WTC11 (cell line): ENCODE measurements around the gene SLC23A2. TPM values are rescaled to one million over a fixed set of nuclear protein-coding genes. Genes with fewer than 3 reads are reported as not detected.

Source experiments
- ATAC-seq: fragments of 200-7000 bp; cut with Tn5 transposase; 2 replicates; pipeline ENCODE4 v1.10.0; 2021; ENCODE audit warnings: mild to moderate bottlenecking, moderate library complexity
- CTCF ChIA-PET: fragments of 300-600 bp; sonication (Branson Sonifier 250); formaldehyde crosslinking; loops from one replicate; lab custom pipeline; 2021; ENCODE audit warnings: antibody characterized with exemption; lab: Charles Lee
- POLR2A ChIA-PET: fragments of 350-600 bp; sonication (Branson Sonifier 250); formaldehyde crosslinking; loops from one replicate; lab custom pipeline; 2021; ENCODE audit warnings: antibody characterized with exemption; lab: Charles Lee
- DNase-seq: peaks from one replicate; pipeline ENCODE4 v3.0.0; 2021; ENCODE audit warnings: low spot score
- H3K27ac Mint-ChIP-seq: 2 replicates; pipeline ENCODE4 v1.8.0; 2021; ENCODE audit warnings: mixed read lengths
- H3K27me3 Mint-ChIP-seq: 2 replicates; pipeline ENCODE4 v1.8.0; 2021; ENCODE audit warnings: low read depth, mild to moderate bottlenecking, moderate library complexity, mixed read lengths
- H3K36me3 Mint-ChIP-seq: 2 replicates; pipeline ENCODE4 v1.8.0; 2021; ENCODE audit warnings: mixed read lengths
- H3K4me1 Mint-ChIP-seq: 2 replicates; pipeline ENCODE4 v1.8.0; 2022; ENCODE audit warnings: mixed read lengths
- H3K4me3 Mint-ChIP-seq: 2 replicates; pipeline ENCODE4 v1.8.0; 2021; ENCODE audit warnings: mild to moderate bottlenecking, moderate library complexity, mixed read lengths
- H3K9me3 Mint-ChIP-seq: 2 replicates; pipeline ENCODE4 v1.8.0; 2021; ENCODE audit warnings: mixed read lengths
- GRHL2 ChIP-seq: fragments of 250-450 bp; sonication (Bioruptor Pico); IDR thresholded peaks from 2 replicates; pipeline ENCODE4 v1.8.0; 2022; ENCODE audit warnings: mild to moderate bottlenecking, moderate library complexity; ENCODE audit not compliant: insufficient replicate concordance, severe bottlenecking
- GTF2I ChIP-seq: fragments of 250-450 bp; sonication (Bioruptor Pico); conservative IDR thresholded peaks from 2 replicates; pipeline ENCODE4 v1.4.0; 2021; ENCODE audit warnings: mild to moderate bottlenecking
- RELA ChIP-seq: sonication (generic); formaldehyde crosslinking; IDR thresholded peaks from 2 replicates; pipeline ENCODE4 v1.8.1; 2022; ENCODE audit warnings: missing genetic modification reagents, mild to moderate bottlenecking, borderline replicate concordance
- SP1 ChIP-seq: sonication (generic); formaldehyde crosslinking; conservative IDR thresholded peaks from 2 replicates; pipeline ENCODE4 v1.8.1; 2022; ENCODE audit warnings: missing genetic modification reagents
- TEAD4 ChIP-seq: sonication (generic); formaldehyde crosslinking; IDR thresholded peaks from 2 replicates; pipeline ENCODE4 v1.8.0; 2022; ENCODE audit warnings: mild to moderate bottlenecking, missing genetic modification reagents
- ZBTB21 ChIP-seq: sonication (generic); formaldehyde crosslinking; IDR thresholded peaks from 2 replicates; pipeline ENCODE4 v1.8.1; 2023; ENCODE audit warnings: mild to moderate bottlenecking, missing genetic modification reagents, borderline replicate concordance
- ZNF396 ChIP-seq: fragments of 250-450 bp; sonication (Bioruptor Pico); IDR thresholded peaks from 2 replicates; pipeline ENCODE4 v1.8.0; 2021; ENCODE audit warnings: mild to moderate bottlenecking, moderate library complexity, borderline replicate concordance
- ZNF423 ChIP-seq: fragments of 250-450 bp; sonication (Bioruptor Pico); IDR thresholded peaks from 2 replicates; pipeline ENCODE4 v2.1.2; 2022; ENCODE audit warnings: mild to moderate bottlenecking, moderate library complexity
- ZNF671 ChIP-seq: fragments of 250-450 bp; sonication (Bioruptor Pico); IDR thresholded peaks from 2 replicates; pipeline ENCODE4 v1.8.0; 2021; ENCODE audit warnings: mild to moderate bottlenecking
- total RNA-seq: library from RNA; stranded (reverse); gene quantifications from 3 replicates; pipeline ENCODE4 v1.2.3, GENCODE V29; 2021
- TF ChIP-seq, protein P1 (sequence below): sonication (generic); formaldehyde crosslinking; IDR thresholded peaks from 2 replicates; pipeline ENCODE4 v1.8.1; 2023; ENCODE audit warnings: mild to moderate bottlenecking, moderate library complexity, missing genetic modification reagents
- TF ChIP-seq, protein P2 (sequence below): sonication (generic); formaldehyde crosslinking; IDR thresholded peaks from 2 replicates; pipeline ENCODE4 v1.8.1; 2022; ENCODE audit warnings: low read depth, missing genetic modification reagents, borderline replicate concordance
- TF ChIP-seq, protein P3 (sequence below): sonication (generic); formaldehyde crosslinking; IDR thresholded peaks from 2 replicates; pipeline ENCODE4 v1.8.0; 2022; ENCODE audit warnings: missing genetic modification reagents
- TF ChIP-seq, protein P4 (sequence below): sonication (generic); formaldehyde crosslinking; IDR thresholded peaks from 2 replicates; pipeline ENCODE4 v1.8.0; 2022; ENCODE audit warnings: mild to moderate bottlenecking, missing genetic modification reagents
- TF ChIP-seq, protein P5 (sequence below): sonication (generic); formaldehyde crosslinking; IDR thresholded peaks from 2 replicates; pipeline ENCODE4 v1.8.0; 2023; ENCODE audit warnings: missing genetic modification reagents, mild to moderate bottlenecking, borderline replicate concordance
- TF ChIP-seq, protein P6 (sequence below): sonication (generic); formaldehyde crosslinking; conservative IDR thresholded peaks from 2 replicates; pipeline ENCODE4 v1.8.1; 2023; ENCODE audit warnings: mild to moderate bottlenecking, low read depth, missing genetic modification reagents, moderate library complexity
- TF ChIP-seq, protein P7 (sequence below): fragments of 250-450 bp; sonication (Bioruptor Pico); IDR thresholded peaks from 2 replicates; pipeline ENCODE4 v1.9.0; 2021; ENCODE audit warnings: mild to moderate bottlenecking, borderline replicate concordance
- TF ChIP-seq, protein P8 (sequence below): fragments of 250-450 bp; sonication (Bioruptor Pico); IDR thresholded peaks from 2 replicates; pipeline ENCODE4 v1.9.0; 2021; ENCODE audit warnings: mild to moderate bottlenecking

The SLC23A2 gene
- total RNA-seq, 1 experiment from 2014 or later: 14.5 TPM

DNA sequence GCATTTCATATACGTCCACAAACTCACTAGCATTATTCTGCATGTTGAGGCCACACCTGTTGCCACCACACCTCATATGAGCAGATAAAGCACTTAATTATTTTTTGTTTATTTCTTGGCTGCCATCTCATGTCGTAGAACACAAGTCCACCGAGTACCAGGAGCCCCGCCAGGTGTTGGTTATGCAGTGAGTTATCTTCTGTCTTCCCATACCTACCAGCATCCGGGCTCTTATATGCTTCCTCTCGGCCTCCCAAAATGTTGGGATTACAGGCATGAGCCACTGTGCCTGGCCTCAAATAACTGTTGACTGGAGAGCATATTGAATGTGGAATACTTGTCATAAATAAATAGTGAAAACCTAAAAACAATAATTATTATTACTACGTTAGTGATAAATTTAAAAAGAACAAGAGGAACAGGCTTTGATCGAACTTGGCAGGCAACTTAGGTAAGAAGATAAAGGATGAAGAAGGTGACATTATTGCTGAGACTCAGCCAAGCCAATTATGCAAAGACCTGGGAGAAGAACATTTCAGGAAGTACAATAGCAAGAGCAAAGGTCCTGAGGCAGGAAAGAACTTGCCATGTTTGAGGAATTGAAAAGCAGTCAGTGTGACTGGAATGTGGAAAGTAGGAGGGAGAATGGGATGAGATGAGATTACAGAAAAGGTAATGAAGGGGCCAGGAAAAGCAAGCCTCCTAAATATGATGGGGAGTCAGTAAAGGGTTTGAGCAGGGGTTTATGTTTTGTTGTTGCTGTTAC is 12.6 kb upstream of the SLC23A2 start:
- ChIA-PET POLR2A (no interaction called here), CTCF (no interaction called here)
- no peak overlapping the region for H3K27ac Mint-ChIP-seq
- H3K4me3 Mint-ChIP-seq: no peak overlapping the region
- ATAC-seq: no peak
- H3K9me3 Mint-ChIP-seq: no peaks in the 10 kb centered on the region
- no peak for DNase-seq
- H3K4me1 Mint-ChIP-seq: no peaks in the 10 kb centered on the region
- H3K27me3 Mint-ChIP-seq: no peaks in the 10 kb centered on the region; the same call in 1 of the 2 replicates
- H3K36me3 Mint-ChIP-seq: no peaks in the 10 kb centered on the region
- TF ChIP-seq, protein P1, sequence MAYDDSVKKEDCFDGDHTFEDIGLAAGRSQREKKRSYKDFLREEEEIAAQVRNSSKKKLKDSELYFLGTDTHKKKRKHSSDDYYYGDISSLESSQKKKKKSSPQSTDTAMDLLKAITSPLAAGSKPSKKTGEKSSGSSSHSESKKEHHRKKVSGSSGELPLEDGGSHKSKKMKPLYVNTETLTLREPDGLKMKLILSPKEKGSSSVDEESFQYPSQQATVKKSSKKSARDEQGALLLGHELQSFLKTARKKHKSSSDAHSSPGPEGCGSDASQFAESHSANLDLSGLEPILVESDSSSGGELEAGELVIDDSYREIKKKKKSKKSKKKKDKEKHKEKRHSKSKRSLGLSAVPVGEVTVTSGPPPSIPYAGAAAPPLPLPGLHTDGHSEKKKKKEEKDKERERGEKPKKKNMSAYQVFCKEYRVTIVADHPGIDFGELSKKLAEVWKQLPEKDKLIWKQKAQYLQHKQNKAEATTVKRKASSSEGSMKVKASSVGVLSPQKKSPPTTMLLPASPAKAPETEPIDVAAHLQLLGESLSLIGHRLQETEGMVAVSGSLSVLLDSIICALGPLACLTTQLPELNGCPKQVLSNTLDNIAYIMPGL (CRISPR knock-in tag): no peak
- TF ChIP-seq ZNF671 (CRISPR knock-in tag) (no peak), GRHL2 (no peak), SP1 (CRISPR knock-in tag) (no peak), GTF2I (CRISPR knock-in tag) (no peak), ZNF396 (CRISPR knock-in tag) (no peak), ZNF423 (CRISPR knock-in tag) (no peak), TEAD4 (no peak), RELA (CRISPR knock-in tag) (no peak), ZBTB21 (CRISPR knock-in tag) (no peak)
- TF ChIP-seq, protein P2, sequence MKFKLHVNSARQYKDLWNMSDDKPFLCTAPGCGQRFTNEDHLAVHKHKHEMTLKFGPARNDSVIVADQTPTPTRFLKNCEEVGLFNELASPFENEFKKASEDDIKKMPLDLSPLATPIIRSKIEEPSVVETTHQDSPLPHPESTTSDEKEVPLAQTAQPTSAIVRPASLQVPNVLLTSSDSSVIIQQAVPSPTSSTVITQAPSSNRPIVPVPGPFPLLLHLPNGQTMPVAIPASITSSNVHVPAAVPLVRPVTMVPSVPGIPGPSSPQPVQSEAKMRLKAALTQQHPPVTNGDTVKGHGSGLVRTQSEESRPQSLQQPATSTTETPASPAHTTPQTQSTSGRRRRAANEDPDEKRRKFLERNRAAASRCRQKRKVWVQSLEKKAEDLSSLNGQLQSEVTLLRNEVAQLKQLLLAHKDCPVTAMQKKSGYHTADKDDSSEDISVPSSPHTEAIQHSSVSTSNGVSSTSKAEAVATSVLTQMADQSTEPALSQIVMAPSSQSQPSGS: no peak
- TF ChIP-seq, protein P3, sequence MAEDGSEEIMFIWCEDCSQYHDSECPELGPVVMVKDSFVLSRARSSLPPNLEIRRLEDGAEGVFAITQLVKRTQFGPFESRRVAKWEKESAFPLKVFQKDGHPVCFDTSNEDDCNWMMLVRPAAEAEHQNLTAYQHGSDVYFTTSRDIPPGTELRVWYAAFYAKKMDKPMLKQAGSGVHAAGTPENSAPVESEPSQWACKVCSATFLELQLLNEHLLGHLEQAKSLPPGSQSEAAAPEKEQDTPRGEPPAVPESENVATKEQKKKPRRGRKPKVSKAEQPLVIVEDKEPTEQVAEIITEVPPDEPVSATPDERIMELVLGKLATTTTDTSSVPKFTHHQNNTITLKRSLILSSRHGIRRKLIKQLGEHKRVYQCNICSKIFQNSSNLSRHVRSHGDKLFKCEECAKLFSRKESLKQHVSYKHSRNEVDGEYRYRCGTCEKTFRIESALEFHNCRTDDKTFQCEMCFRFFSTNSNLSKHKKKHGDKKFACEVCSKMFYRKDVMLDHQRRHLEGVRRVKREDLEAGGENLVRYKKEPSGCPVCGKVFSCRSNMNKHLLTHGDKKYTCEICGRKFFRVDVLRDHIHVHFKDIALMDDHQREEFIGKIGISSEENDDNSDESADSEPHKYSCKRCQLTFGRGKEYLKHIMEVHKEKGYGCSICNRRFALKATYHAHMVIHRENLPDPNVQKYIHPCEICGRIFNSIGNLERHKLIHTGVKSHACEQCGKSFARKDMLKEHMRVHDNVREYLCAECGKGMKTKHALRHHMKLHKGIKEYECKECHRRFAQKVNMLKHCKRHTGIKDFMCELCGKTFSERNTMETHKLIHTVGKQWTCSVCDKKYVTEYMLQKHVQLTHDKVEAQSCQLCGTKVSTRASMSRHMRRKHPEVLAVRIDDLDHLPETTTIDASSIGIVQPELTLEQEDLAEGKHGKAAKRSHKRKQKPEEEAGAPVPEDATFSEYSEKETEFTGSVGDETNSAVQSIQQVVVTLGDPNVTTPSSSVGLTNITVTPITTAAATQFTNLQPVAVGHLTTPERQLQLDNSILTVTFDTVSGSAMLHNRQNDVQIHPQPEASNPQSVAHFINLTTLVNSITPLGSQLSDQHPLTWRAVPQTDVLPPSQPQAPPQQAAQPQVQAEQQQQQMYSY (CRISPR knock-in tag): no peak
- TF ChIP-seq, protein P4, sequence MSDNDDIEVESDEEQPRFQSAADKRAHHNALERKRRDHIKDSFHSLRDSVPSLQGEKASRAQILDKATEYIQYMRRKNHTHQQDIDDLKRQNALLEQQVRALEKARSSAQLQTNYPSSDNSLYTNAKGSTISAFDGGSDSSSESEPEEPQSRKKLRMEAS (CRISPR knock-in tag): no peak
- TF ChIP-seq, protein P5, sequence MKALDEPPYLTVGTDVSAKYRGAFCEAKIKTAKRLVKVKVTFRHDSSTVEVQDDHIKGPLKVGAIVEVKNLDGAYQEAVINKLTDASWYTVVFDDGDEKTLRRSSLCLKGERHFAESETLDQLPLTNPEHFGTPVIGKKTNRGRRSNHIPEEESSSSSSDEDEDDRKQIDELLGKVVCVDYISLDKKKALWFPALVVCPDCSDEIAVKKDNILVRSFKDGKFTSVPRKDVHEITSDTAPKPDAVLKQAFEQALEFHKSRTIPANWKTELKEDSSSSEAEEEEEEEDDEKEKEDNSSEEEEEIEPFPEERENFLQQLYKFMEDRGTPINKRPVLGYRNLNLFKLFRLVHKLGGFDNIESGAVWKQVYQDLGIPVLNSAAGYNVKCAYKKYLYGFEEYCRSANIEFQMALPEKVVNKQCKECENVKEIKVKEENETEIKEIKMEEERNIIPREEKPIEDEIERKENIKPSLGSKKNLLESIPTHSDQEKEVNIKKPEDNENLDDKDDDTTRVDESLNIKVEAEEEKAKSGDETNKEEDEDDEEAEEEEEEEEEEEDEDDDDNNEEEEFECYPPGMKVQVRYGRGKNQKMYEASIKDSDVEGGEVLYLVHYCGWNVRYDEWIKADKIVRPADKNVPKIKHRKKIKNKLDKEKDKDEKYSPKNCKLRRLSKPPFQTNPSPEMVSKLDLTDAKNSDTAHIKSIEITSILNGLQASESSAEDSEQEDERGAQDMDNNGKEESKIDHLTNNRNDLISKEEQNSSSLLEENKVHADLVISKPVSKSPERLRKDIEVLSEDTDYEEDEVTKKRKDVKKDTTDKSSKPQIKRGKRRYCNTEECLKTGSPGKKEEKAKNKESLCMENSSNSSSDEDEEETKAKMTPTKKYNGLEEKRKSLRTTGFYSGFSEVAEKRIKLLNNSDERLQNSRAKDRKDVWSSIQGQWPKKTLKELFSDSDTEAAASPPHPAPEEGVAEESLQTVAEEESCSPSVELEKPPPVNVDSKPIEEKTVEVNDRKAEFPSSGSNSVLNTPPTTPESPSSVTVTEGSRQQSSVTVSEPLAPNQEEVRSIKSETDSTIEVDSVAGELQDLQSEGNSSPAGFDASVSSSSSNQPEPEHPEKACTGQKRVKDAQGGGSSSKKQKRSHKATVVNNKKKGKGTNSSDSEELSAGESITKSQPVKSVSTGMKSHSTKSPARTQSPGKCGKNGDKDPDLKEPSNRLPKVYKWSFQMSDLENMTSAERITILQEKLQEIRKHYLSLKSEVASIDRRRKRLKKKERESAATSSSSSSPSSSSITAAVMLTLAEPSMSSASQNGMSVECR (CRISPR knock-in tag): no peak
- TF ChIP-seq, protein P6, sequence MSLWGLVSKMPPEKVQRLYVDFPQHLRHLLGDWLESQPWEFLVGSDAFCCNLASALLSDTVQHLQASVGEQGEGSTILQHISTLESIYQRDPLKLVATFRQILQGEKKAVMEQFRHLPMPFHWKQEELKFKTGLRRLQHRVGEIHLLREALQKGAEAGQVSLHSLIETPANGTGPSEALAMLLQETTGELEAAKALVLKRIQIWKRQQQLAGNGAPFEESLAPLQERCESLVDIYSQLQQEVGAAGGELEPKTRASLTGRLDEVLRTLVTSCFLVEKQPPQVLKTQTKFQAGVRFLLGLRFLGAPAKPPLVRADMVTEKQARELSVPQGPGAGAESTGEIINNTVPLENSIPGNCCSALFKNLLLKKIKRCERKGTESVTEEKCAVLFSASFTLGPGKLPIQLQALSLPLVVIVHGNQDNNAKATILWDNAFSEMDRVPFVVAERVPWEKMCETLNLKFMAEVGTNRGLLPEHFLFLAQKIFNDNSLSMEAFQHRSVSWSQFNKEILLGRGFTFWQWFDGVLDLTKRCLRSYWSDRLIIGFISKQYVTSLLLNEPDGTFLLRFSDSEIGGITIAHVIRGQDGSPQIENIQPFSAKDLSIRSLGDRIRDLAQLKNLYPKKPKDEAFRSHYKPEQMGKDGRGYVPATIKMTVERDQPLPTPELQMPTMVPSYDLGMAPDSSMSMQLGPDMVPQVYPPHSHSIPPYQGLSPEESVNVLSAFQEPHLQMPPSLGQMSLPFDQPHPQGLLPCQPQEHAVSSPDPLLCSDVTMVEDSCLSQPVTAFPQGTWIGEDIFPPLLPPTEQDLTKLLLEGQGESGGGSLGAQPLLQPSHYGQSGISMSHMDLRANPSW (CRISPR knock-in tag): no peak
- TF ChIP-seq, protein P7, sequence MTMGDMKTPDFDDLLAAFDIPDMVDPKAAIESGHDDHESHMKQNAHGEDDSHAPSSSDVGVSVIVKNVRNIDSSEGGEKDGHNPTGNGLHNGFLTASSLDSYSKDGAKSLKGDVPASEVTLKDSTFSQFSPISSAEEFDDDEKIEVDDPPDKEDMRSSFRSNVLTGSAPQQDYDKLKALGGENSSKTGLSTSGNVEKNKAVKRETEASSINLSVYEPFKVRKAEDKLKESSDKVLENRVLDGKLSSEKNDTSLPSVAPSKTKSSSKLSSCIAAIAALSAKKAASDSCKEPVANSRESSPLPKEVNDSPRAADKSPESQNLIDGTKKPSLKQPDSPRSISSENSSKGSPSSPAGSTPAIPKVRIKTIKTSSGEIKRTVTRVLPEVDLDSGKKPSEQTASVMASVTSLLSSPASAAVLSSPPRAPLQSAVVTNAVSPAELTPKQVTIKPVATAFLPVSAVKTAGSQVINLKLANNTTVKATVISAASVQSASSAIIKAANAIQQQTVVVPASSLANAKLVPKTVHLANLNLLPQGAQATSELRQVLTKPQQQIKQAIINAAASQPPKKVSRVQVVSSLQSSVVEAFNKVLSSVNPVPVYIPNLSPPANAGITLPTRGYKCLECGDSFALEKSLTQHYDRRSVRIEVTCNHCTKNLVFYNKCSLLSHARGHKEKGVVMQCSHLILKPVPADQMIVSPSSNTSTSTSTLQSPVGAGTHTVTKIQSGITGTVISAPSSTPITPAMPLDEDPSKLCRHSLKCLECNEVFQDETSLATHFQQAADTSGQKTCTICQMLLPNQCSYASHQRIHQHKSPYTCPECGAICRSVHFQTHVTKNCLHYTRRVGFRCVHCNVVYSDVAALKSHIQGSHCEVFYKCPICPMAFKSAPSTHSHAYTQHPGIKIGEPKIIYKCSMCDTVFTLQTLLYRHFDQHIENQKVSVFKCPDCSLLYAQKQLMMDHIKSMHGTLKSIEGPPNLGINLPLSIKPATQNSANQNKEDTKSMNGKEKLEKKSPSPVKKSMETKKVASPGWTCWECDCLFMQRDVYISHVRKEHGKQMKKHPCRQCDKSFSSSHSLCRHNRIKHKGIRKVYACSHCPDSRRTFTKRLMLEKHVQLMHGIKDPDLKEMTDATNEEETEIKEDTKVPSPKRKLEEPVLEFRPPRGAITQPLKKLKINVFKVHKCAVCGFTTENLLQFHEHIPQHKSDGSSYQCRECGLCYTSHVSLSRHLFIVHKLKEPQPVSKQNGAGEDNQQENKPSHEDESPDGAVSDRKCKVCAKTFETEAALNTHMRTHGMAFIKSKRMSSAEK (CRISPR knock-in tag): no peak
- TF ChIP-seq, protein P8, sequence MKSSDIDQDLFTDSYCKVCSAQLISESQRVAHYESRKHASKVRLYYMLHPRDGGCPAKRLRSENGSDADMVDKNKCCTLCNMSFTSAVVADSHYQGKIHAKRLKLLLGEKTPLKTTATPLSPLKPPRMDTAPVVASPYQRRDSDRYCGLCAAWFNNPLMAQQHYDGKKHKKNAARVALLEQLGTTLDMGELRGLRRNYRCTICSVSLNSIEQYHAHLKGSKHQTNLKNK (CRISPR knock-in tag): no peak
